ENCODE results near the gene ZNF12. TPM values are rescaled to one million over a fixed set of nuclear protein-coding genes. Genes with fewer than 3 reads are reported as not detected.

ZNF12 gene
- total RNA-seq, 1 experiment from 2014 or later = 12.5 TPM

DNA sequence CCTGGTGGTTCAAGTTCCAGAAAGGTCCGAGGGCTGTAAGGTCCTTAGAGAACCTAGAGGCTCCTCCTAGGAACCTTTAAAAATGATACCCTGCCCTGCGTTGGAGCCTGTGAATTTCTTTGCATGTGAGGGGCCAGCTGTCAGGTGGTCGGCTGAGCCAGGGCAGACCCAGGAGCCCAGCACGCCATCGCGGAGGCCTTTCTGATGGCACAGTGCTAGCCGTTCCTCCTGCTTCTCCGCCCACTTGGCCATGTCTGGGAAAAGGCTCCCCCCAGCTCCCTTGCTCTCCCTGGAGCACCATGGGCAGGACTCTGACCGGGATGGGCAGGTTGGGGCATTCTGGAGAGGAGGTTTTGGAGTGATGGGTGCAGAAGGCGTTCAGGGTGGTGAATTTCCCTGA, 62.0 kb downstream of the ZNF12 start:
- no peak overlapping the region for H2AFZ ChIP-seq (ENCODE audit: low read length)
- H3K27me3 ChIP-seq (ENCODE audit: low read length) = no peaks in the 10 kb centered on the region
- H3K27ac ChIP-seq (ENCODE audit: low read length) = no peak overlapping the region
- CTCF ChIA-PET = no interaction called here
- ATAC-seq = no peak
- intact Hi-C loops (cut with micrococcal nuclease) = no loop called here
- no peaks in the 10 kb centered on the region for H3F3A ChIP-seq (ENCODE audit: low read length, unreplicated experiment)
- H3K4me1 ChIP-seq (ENCODE audit: insufficient read depth, low read length) = no peaks in the 10 kb centered on the region
- BruUV-seq (replicated peaks) = no TSS peak
- no peak overlapping the region for H3K4me2 ChIP-seq (ENCODE audit: low read length)
- peaks cover 13% of the 10 kb centered on the region for H3K79me2 ChIP-seq (ENCODE audit: low read length)
- POLR2A ChIA-PET (ENCODE audit: unreplicated experiment) = no interaction called here
- no peaks in the 10 kb centered on the region for H3K9me3 ChIP-seq (ENCODE audit: low read length)
- DNase-seq = no peak
- TF ChIP-seq EZH2 (IDR thresholded peaks at IDR 0.05; ENCODE audit: low read length, unreplicated experiment) (no peak), EZH2phosphoT487 (IDR thresholded peaks at IDR 0.05; ENCODE audit: borderline replicate concordance, low read length) (no peak)
- TF ChIP-seq, protein P1, sequence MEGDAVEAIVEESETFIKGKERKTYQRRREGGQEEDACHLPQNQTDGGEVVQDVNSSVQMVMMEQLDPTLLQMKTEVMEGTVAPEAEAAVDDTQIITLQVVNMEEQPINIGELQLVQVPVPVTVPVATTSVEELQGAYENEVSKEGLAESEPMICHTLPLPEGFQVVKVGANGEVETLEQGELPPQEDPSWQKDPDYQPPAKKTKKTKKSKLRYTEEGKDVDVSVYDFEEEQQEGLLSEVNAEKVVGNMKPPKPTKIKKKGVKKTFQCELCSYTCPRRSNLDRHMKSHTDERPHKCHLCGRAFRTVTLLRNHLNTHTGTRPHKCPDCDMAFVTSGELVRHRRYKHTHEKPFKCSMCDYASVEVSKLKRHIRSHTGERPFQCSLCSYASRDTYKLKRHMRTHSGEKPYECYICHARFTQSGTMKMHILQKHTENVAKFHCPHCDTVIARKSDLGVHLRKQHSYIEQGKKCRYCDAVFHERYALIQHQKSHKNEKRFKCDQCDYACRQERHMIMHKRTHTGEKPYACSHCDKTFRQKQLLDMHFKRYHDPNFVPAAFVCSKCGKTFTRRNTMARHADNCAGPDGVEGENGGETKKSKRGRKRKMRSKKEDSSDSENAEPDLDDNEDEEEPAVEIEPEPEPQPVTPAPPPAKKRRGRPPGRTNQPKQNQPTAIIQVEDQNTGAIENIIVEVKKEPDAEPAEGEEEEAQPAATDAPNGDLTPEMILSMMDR (conservative IDR thresholded peaks at IDR 0.05; ENCODE audit: low read depth, low read length) = no peak
- no peak overlapping the region for H3K9ac ChIP-seq (ENCODE audit: low read length)
- H3K36me3 ChIP-seq (ENCODE audit: low read depth, low read length) = peaks cover 21% of the 10 kb centered on the region
- H3K4me3 ChIP-seq (ENCODE audit: low read length) = no peak overlapping the region
- no peaks in the 10 kb centered on the region for H3K9me2 ChIP-seq (replicated peaks; ENCODE audit: low read length)
- H4K20me1 ChIP-seq (ENCODE audit: low read length) = no peaks in the 10 kb centered on the region

- Histone ChIP-seq H3K4me2 (ENCODE audit: low read length) (no peak overlapping the region), H3K4me1 (ENCODE audit: insufficient read depth, low read length) (no peaks in the 10 kb centered on the region), H3K9me2 (replicated peaks; ENCODE audit: low read length) (no peaks in the 10 kb centered on the region), H3K79me2 (ENCODE audit: low read length) (peaks cover 20% of the 10 kb centered on the region), H4K20me1 (ENCODE audit: low read length) (no peaks in the 10 kb centered on the region), H3K27ac (ENCODE audit: low read length) (no peak overlapping the region), H3K36me3 (ENCODE audit: low read depth, low read length) (peaks cover 21% of the 10 kb centered on the region), H3K4me3 (ENCODE audit: low read length) (no peak overlapping the region), H3K27me3 (ENCODE audit: low read length) (no peaks in the 10 kb centered on the region), H2AFZ (ENCODE audit: low read length) (no peak overlapping the region), H3K9me3 (ENCODE audit: low read length) (no peaks in the 10 kb centered on the region), H3F3A (ENCODE audit: low read length, unreplicated experiment) (no peaks in the 10 kb centered on the region), H3K9ac (ENCODE audit: low read length) (no peak overlapping the region)
- ATAC-seq (no peak), DNase-seq (no peak)
- TF ChIP-seq, protein P1 (conservative IDR thresholded peaks at IDR 0.05; ENCODE audit: low read depth, low read length) = no peak
- no peak for TF ChIP-seq EZH2phosphoT487 (IDR thresholded peaks at IDR 0.05; ENCODE audit: borderline replicate concordance, low read length)
- TF ChIP-seq EZH2 (IDR thresholded peaks at IDR 0.05; ENCODE audit: low read length, unreplicated experiment) = no peak
- POLR2A ChIA-PET (ENCODE audit: unreplicated experiment) = no interaction called here
- intact Hi-C loops (cut with micrococcal nuclease) = no loop called here
- BruUV-seq (replicated peaks) = no TSS peak
- CTCF ChIA-PET = no interaction called here
Observed at GRCh38 chr7:6643915-6644625, 62.7 kb downstream of the ZNF12 start.

DNA sequence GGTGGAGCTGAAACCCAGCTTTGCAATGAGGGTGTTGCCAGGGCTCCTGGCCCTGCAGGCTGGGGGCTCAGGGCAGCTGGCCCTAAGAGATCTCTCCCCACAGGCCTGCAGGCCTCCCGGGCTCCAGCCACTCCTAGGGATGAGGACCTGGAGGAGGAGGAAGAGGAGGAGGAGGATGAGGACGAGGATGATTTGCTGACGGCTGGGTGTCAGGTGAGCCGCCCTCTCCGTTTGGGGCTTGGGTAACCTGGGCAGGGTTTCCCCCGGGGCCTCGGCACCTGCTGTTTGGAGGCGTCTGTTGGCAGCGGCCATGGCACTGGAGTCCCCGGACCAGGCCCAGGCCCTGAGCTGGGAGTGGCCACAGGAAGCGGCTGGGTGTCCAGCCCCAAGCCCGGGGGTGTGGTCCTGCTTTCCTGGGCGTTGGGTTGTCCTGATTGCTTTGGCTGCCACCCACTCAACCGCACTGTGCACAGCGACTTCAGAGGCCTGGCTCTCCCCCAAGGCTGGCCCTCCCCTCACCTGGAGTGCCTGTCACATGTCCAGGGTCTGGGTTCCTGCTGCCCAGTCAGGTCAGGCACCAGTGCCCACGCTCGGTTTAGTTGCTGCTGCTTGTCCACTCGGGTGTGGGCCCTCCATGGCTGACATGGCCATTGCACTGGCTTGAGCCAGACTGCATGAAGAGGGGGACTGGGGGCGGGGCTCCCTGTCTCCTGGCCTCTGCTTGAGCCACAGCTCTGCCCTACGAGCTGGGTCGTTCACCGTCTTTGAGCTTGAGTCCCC, 63.7 kb downstream of the ZNF12 start:
- ChIA-PET CTCF (no interaction called here), POLR2A (ENCODE audit: unreplicated experiment) (no interaction called here)
- peaks cover 6% of the 10 kb centered on the region; the same call in 1 of the 2 replicates for H3K4me1 ChIP-seq (ENCODE audit: insufficient read depth, low read length)
- intact Hi-C loops (cut with micrococcal nuclease) = no loop called here
- H3F3A ChIP-seq (ENCODE audit: low read length, unreplicated experiment) = no peaks in the 10 kb centered on the region
- H2AFZ ChIP-seq (ENCODE audit: low read length) = no peak overlapping the region
- H3K9ac ChIP-seq (ENCODE audit: low read length) = no peak overlapping the region
- no peak overlapping the region for H3K4me3 ChIP-seq (ENCODE audit: low read length)
- BruUV-seq (replicated peaks) = no TSS peak
- peaks cover 17% of the 10 kb centered on the region for H3K36me3 ChIP-seq (ENCODE audit: low read depth, low read length)
- H3K79me2 ChIP-seq (ENCODE audit: low read length) = peaks cover 30% of the 10 kb centered on the region
- TF ChIP-seq EZH2phosphoT487 (IDR thresholded peaks at IDR 0.05; ENCODE audit: borderline replicate concordance, low read length) = no peak
- TF ChIP-seq, protein P1 (conservative IDR thresholded peaks at IDR 0.05; ENCODE audit: low read depth, low read length) = no peak
- TF ChIP-seq EZH2 (IDR thresholded peaks at IDR 0.05; ENCODE audit: low read length, unreplicated experiment) = no peak
- H4K20me1 ChIP-seq (ENCODE audit: low read length) = no peaks in the 10 kb centered on the region
- no peaks in the 10 kb centered on the region for H3K27me3 ChIP-seq (ENCODE audit: low read length)
- no peak overlapping the region for H3K4me2 ChIP-seq (ENCODE audit: low read length)
- no peak overlapping the region for H3K27ac ChIP-seq (ENCODE audit: low read length)
- no peaks in the 10 kb centered on the region for H3K9me2 ChIP-seq (replicated peaks; ENCODE audit: low read length)
- H3K9me3 ChIP-seq (ENCODE audit: low read length) = no peaks in the 10 kb centered on the region
- DNase-seq = no peak
- ATAC-seq = no peak
